GM23338 (cell line): ENCODE measurements around the gene AP1M1. TPM values are rescaled to one million over a fixed set of nuclear protein-coding genes. Genes with fewer than 3 reads are reported as not detected.

Experiments used
- ATAC-seq: fragments of 200-7000 bp; cut with Tn5 transposase; 3 replicates; pipeline ENCODE4 v1.9.1; 2020
- DNase-seq: peaks from one replicate; pipeline ENCODE4 v3.0.0-alpha.2; 2015; ENCODE audit warnings: low spot score
- H2AFZ ChIP-seq: fragments of 200-600 bp; sonication (generic); 2 replicates; pipeline ENCODE4 v1.8.0; 2016; ENCODE audit warnings: antibody characterized with exemption, mild to moderate bottlenecking, moderate library complexity
- H3F3A ChIP-seq: fragments of 200-600 bp; sonication (generic); replicated peaks from 2 replicates; pipeline ENCODE4 v1.8.0; 2017; ENCODE audit warnings: antibody characterized with exemption, mixed run types, low read depth
- H3K27ac ChIP-seq: fragments of 200-600 bp; sonication (generic); 2 replicates; pipeline ENCODE4 v1.6.1; 2016; ENCODE audit warnings: low read depth
- H3K27me3 ChIP-seq: fragments of 200-600 bp; sonication (generic); 2 replicates; pipeline ENCODE4 v1.8.0; 2016; ENCODE audit warnings: mild to moderate bottlenecking, mixed run types, moderate library complexity; ENCODE audit not compliant: insufficient read depth
- H3K36me3 ChIP-seq: fragments of 200-600 bp; sonication (generic); 2 replicates; pipeline ENCODE4 v1.8.0; 2016; ENCODE audit warnings: mild to moderate bottlenecking; ENCODE audit not compliant: insufficient read depth
- H3K4me1 ChIP-seq: fragments of 200-600 bp; sonication (generic); 2 replicates; pipeline ENCODE4 v1.8.0; 2016; ENCODE audit warnings: mild to moderate bottlenecking, moderate library complexity; ENCODE audit not compliant: insufficient read depth
- H3K4me2 ChIP-seq: fragments of 200-600 bp; sonication (generic); 2 replicates; pipeline ENCODE4 v1.7.1; 2017; ENCODE audit warnings: mixed run types
- H3K4me3 ChIP-seq: fragments of 200-600 bp; sonication (generic); 2 replicates; pipeline ENCODE4 v1.6.1; 2016; ENCODE audit warnings: mixed run types
- H3K79me2 ChIP-seq: fragments of 200-600 bp; sonication (generic); replicated peaks from 2 replicates; pipeline ENCODE4 v1.8.0; 2017; ENCODE audit warnings: mild to moderate bottlenecking; ENCODE audit not compliant: insufficient read depth
- H3K9me2 ChIP-seq: fragments of 200-600 bp; sonication (generic); 2 replicates; pipeline ENCODE4 v1.8.0; 2017; ENCODE audit not compliant: insufficient read depth
- H4K20me1 ChIP-seq: fragments of 200-600 bp; sonication (generic); replicated peaks from 2 replicates; pipeline ENCODE4 v1.8.0; 2017; ENCODE audit warnings: mild to moderate bottlenecking; ENCODE audit not compliant: insufficient read depth
- H3K27ac Mint-ChIP-seq: 2 replicates; pipeline ENCODE4 v1.8.0; 2020; ENCODE audit warnings: inconsistent platforms, mild to moderate bottlenecking, moderate library complexity, mixed read lengths
- H3K27me3 Mint-ChIP-seq: 3 replicates; pipeline ENCODE4 v1.8.0; 2022; ENCODE audit warnings: low read depth, mild to moderate bottlenecking, moderate library complexity, mixed read lengths, inconsistent platforms; ENCODE audit not compliant: insufficient read depth, poor library complexity
- H3K36me3 Mint-ChIP-seq: 3 replicates; pipeline ENCODE4 v1.8.0; 2021; ENCODE audit warnings: low read depth, mild to moderate bottlenecking, inconsistent platforms, moderate library complexity, mixed read lengths
- H3K4me1 Mint-ChIP-seq: 3 replicates; pipeline ENCODE4 v1.8.0; 2020; ENCODE audit warnings: mild to moderate bottlenecking, inconsistent platforms, mixed read lengths
- H3K4me3 Mint-ChIP-seq: 3 replicates; pipeline ENCODE4 v1.8.0; 2021; ENCODE audit warnings: moderate library complexity, mild to moderate bottlenecking, inconsistent platforms, mixed read lengths
- H3K9me3 Mint-ChIP-seq: 3 replicates; pipeline ENCODE4 v1.8.0; 2020; ENCODE audit warnings: moderate library complexity, mild to moderate bottlenecking, inconsistent platforms, mixed read lengths
- CREB1 ChIP-seq: fragments of 250-450 bp; sonication (Bioruptor Pico); IDR thresholded peaks from 2 replicates; pipeline ENCODE4 v1.5.0; 2020; ENCODE audit warnings: low read depth, mild to moderate bottlenecking, moderate library complexity
- CTCF ChIP-seq, 2 experiments: fragments of 200-600 bp in 1 of 2; sonication (generic) in 1 of 2; conservative IDR thresholded peaks; 2 replicates each; pipeline versions ENCODE4 v1.5.1 to v1.6.1; 2016 to 2017; ENCODE audit warnings: antibody characterized with exemption in 2 of 2, low read depth in 2 of 2, mild to moderate bottlenecking in 2 of 2, moderate library complexity in 1 of 2
- NANOG ChIP-seq: IDR thresholded peaks from 2 replicates; pipeline ENCODE4 v1.6.1; 2016; ENCODE audit warnings: antibody characterized with exemption, borderline replicate concordance
- ZNF462 ChIP-seq: fragments of 250-450 bp; sonication (Bioruptor Pico); IDR thresholded peaks from 2 replicates; pipeline ENCODE4 v1.5.0; 2020; ENCODE audit warnings: mild to moderate bottlenecking, moderate library complexity
- polyA plus RNA-seq: library from polyadenylated mRNA; unstranded; fragments of >200 nt; fragmentation: Nextera tagmentation; extraction: Ambion mirVana; gene quantifications from 2 replicates; pipeline ENCODE4 v1.2.1, GENCODE V29; 2016
- total RNA-seq: library from RNA; depleted of rRNA; stranded (reverse); fragments of >200 nt; shearing (Covaris generic); gene quantifications from 2 replicates; pipeline ENCODE4 v1.2.3, GENCODE V29; 2014

Gene AP1M1
- total and polyA plus RNA-seq, 2 experiments from 2014 or later = 22.0 to 32.0 TPM

- DNase-seq (no peak), ATAC-seq (no peak)
- Histone ChIP-seq H4K20me1 (no peaks in the 10 kb centered on the region), H3K4me2 (no peak overlapping the region), H2AFZ (no peak overlapping the region), H3K9me2 (no peaks in the 10 kb centered on the region), H3F3A (no peaks in the 10 kb centered on the region), H3K4me1 (no peaks in the 10 kb centered on the region), H3K27ac (no peak overlapping the region), H3K4me3 (no peak overlapping the region), H3K79me2 (no peaks in the 10 kb centered on the region), H3K27me3 (no peaks in the 10 kb centered on the region), H3K36me3 (no peaks in the 10 kb centered on the region)
- H3K36me3 Mint-ChIP-seq = no peaks in the 10 kb centered on the region
- no peaks in the 10 kb centered on the region for H3K9me3 Mint-ChIP-seq
- H3K4me1 Mint-ChIP-seq = peaks cover 9% of the 10 kb centered on the region
- no peak overlapping the region for H3K27ac Mint-ChIP-seq
- peaks cover 11% of the 10 kb centered on the region for H3K27me3 Mint-ChIP-seq
- no peak for TF ChIP-seq ZNF462 (CRISPR knock-in tag)
- TF ChIP-seq CREB1 (CRISPR knock-in tag) = no peak
- TF ChIP-seq NANOG = no peak
- TF ChIP-seq CTCF (conservative IDR thresholded peaks at IDR 0.05; ENCODE audit: low read depth in 2 of 2) = no peak
- no peak overlapping the region for H3K4me3 Mint-ChIP-seq
Observed at GRCh38 chr19:16260160-16260811, 62.6 kb downstream of the AP1M1 start.
